HepG2 (cell line): ENCODE data around the gene IFNK. TPM values are rescaled to one million over a fixed set of nuclear protein-coding genes. Genes with fewer than 3 reads are reported as not detected.
A peak's percentile ranks its signal among the peaks of the same experiment; 100 is the strongest.

Experiments
- ATAC-seq: fragments of 200-7000 bp; cut with Tn5 transposase; 3 replicates; pipeline ENCODE4 v1.9.1; 2020; ENCODE audit warnings: mild to moderate bottlenecking, moderate library complexity
- BruUV-seq: library from RNA; stranded (reverse); fragments of 400-500 nt; replicated peaks from 2 replicates; lab custom pipeline; 2021; lab: Mats Ljungman, UMichigan
- CTCF ChIA-PET: fragments of 300-600 bp; formaldehyde crosslinking; extraction: SDS; loops from one replicate; lab custom pipeline; 2021; ENCODE audit warnings: low total read pairs, inconsistent platforms, low intra/inter-chr PET ratio; lab: Yijun Ruan, JAX
- POLR2A ChIA-PET: fragments of 350-600 bp; sonication (Branson Sonifier 250); formaldehyde crosslinking; loops from one replicate; lab custom pipeline; 2020; ENCODE audit warnings: antibody characterized with exemption, inconsistent platforms; lab: Yijun Ruan, JAX
- DNase-seq: peaks from one replicate; pipeline ENCODE4 v3.0.0-alpha.2; 2015; ENCODE audit warnings: low spot score
- FAIRE-seq: peaks from 3 replicates; lab custom pipeline; 2011; peaks lifted over from hg19 to GRCh38; lab: Jason Lieb, UNC
- H2AFZ ChIP-seq: one replicate; pipeline ENCODE4 v1.6.1; 2011; ENCODE audit warnings: low read length, inconsistent platforms
- H3K27ac ChIP-seq: fragments of 300-600 bp; 3 replicates; pipeline ENCODE4 v1.8.0; 2011; ENCODE audit warnings: mixed run types, mild to moderate bottlenecking, mixed read lengths, low read length, inconsistent platforms; ENCODE audit not compliant: insufficient read depth; ENCODE audit errors: extremely low read length
- H3K27me3 ChIP-seq, 2 experiments: fragments of 200-600 bp in 1 of 2; 2 replicates in 1 of 2; 3 replicates in 1 of 2; pipeline versions ENCODE4 v1.6.0 to v1.8.0; 2011; ENCODE audit warnings: low read length in 2 of 2, mild to moderate bottlenecking in 2 of 2, moderate library complexity in 2 of 2, inconsistent platforms in 1 of 2; ENCODE audit not compliant: insufficient read depth in 2 of 2, control insufficient read depth in 1 of 2
- H3K36me3 ChIP-seq, 2 experiments: fragments of 200-600 bp in 1 of 2; replicated peaks in 1 of 2; 2 replicates in 1 of 2; 3 replicates in 1 of 2; pipeline versions ENCODE4 v1.5.1 to v1.8.0; 2011; ENCODE audit warnings: low read length in 2 of 2, inconsistent platforms in 1 of 2; ENCODE audit not compliant: insufficient read depth in 2 of 2, control insufficient read depth in 1 of 2
- H3K4me1 ChIP-seq: 2 replicates; pipeline ENCODE4 v1.5.1; 2012; ENCODE audit warnings: low read length, inconsistent platforms; ENCODE audit not compliant: insufficient read depth
- H3K4me2 ChIP-seq: 2 replicates; pipeline ENCODE4 v1.6.0; 2011; ENCODE audit warnings: low read depth, low read length, inconsistent platforms
- H3K4me3 ChIP-seq, 3 experiments: fragments of 200-600 bp in 1 of 3; sonication (generic), shearing (Covaris generic) in 1 of 3; replicated peaks in 1 of 3; 2 replicates each; pipeline ENCODE4 v1.5.1; 2011 to 2016; ENCODE audit warnings: low read length in 3 of 3, inconsistent platforms in 2 of 3, low read depth in 2 of 3, mild to moderate bottlenecking in 2 of 3, control low read depth in 1 of 3, mixed read lengths in 1 of 3; ENCODE audit not compliant: insufficient read depth in 1 of 3
- H3K79me2 ChIP-seq: one replicate; pipeline ENCODE4 v1.6.1; 2011; ENCODE audit warnings: low read length, inconsistent platforms; ENCODE audit not compliant: insufficient read depth
- H3K9ac ChIP-seq: 2 replicates; pipeline ENCODE4 v1.6.0; 2011; ENCODE audit warnings: mild to moderate bottlenecking, low read depth, low read length, inconsistent platforms; ENCODE audit not compliant: insufficient read depth
- H3K9me3 ChIP-seq: 2 replicates; pipeline ENCODE4 v1.5.1; 2012; ENCODE audit warnings: mild to moderate bottlenecking, low read length
- H4K20me1 ChIP-seq: 2 replicates; pipeline ENCODE4 v1.6.0; 2011; ENCODE audit warnings: inconsistent platforms, mild to moderate bottlenecking, low read length, moderate library complexity; ENCODE audit not compliant: insufficient read depth
- ARID2 ChIP-seq: sonication (generic); formaldehyde crosslinking; IDR thresholded peaks from 2 replicates; pipeline ENCODE4 v1.8.1; 2022; ENCODE audit warnings: mild to moderate bottlenecking, missing genetic modification reagents, borderline replicate concordance
- ATF7-NPFF ChIP-seq: sonication (generic); formaldehyde crosslinking; IDR thresholded peaks from 2 replicates; pipeline ENCODE4 v1.8.1; 2023; ENCODE audit warnings: mild to moderate bottlenecking, low read depth, missing genetic modification reagents, moderate library complexity
- BCL6 ChIP-seq: IDR thresholded peaks from 2 replicates; pipeline ENCODE4 v1.6.1; 2016; ENCODE audit warnings: missing genetic modification reagents, missing compliant biosample characterization
- BHLHE40 ChIP-seq: IDR thresholded peaks from 2 replicates; pipeline ENCODE4 v1.6.1; 2011; ENCODE audit warnings: low read length, improper control_type of control experiment
- CENPT ChIP-seq: sonication (generic); formaldehyde crosslinking; IDR thresholded peaks from 2 replicates; pipeline ENCODE4 v1.8.0; 2022; ENCODE audit warnings: low read depth, mild to moderate bottlenecking, moderate library complexity, missing genetic modification reagents
- FOSL1 ChIP-seq: sonication (generic); formaldehyde crosslinking; IDR thresholded peaks from 2 replicates; pipeline ENCODE4 v1.9.0; 2021; ENCODE audit warnings: missing genetic modification reagents, borderline replicate concordance
- FOXP1 ChIP-seq, 2 experiments: fragments of 450-650 bp in 1 of 2; IDR thresholded peaks; 2 replicates each; pipeline ENCODE4 v1.6.1; 2017 to 2018; ENCODE audit warnings: antibody characterized with exemption in 1 of 2
- GATA4 ChIP-seq: sonication (generic); IDR thresholded peaks from 2 replicates; pipeline ENCODE4 v1.6.1; 2016; ENCODE audit warnings: antibody characterized with exemption, low read depth, borderline replicate concordance
- HMG20A ChIP-seq: IDR thresholded peaks from 2 replicates; pipeline ENCODE4 v1.6.1; 2016; ENCODE audit warnings: borderline replicate concordance
- HNRNPUL1 ChIP-seq: fragments of 200-400 bp; formaldehyde crosslinking; IDR thresholded peaks from 2 replicates; pipeline ENCODE4 v1.6.1; 2017; ENCODE audit warnings: low read depth, mild to moderate bottlenecking, low read length, moderate library complexity
- MBD4 ChIP-seq: IDR thresholded peaks from 2 replicates; pipeline ENCODE4 v1.6.1; 2012; ENCODE audit warnings: low read length, inconsistent platforms, borderline replicate concordance
- NFYB ChIP-seq: sonication (generic); formaldehyde crosslinking; IDR thresholded peaks from 2 replicates; pipeline ENCODE4 v1.4.0; 2020; ENCODE audit warnings: missing genetic modification reagents
- RARA ChIP-seq: IDR thresholded peaks from 2 replicates; pipeline ENCODE4 v1.6.1; 2016; ENCODE audit warnings: missing genetic modification reagents, missing compliant biosample characterization
- SOX13 ChIP-seq, 3 experiments: fragments of 450-650 bp in 1 of 3; sonication (generic) in 1 of 3; formaldehyde crosslinking in 1 of 3; IDR thresholded peaks in 2 of 3; conservative IDR thresholded peaks in 1 of 3; 2 replicates each; pipeline versions ENCODE4 v1.5.0 to v1.6.1; 2016 to 2020; ENCODE audit warnings: antibody characterized with exemption in 1 of 3, mild to moderate bottlenecking in 1 of 3, missing compliant biosample characterization in 1 of 3, missing genetic modification reagents in 1 of 3, moderate library complexity in 1 of 3
- SOX5 ChIP-seq: IDR thresholded peaks from 2 replicates; pipeline ENCODE4 v1.6.1; 2016; ENCODE audit warnings: borderline replicate concordance
- SP2 ChIP-seq: sonication (generic); formaldehyde crosslinking; IDR thresholded peaks from 2 replicates; pipeline ENCODE4 v1.5.1; 2020; ENCODE audit warnings: mild to moderate bottlenecking, missing genetic modification reagents
- SRF ChIP-seq: IDR thresholded peaks from 2 replicates; pipeline ENCODE4 v1.6.1; 2011; ENCODE audit warnings: mild to moderate bottlenecking, low read depth, low read length, moderate library complexity
- ZBTB1 ChIP-seq: sonication (generic); formaldehyde crosslinking; IDR thresholded peaks from 2 replicates; pipeline ENCODE4 v1.4.0; 2020; ENCODE audit warnings: missing genetic modification reagents, borderline replicate concordance
- ZBTB20 ChIP-seq: sonication (generic); formaldehyde crosslinking; IDR thresholded peaks from 2 replicates; pipeline ENCODE4 v1.8.1; 2023; ENCODE audit warnings: missing genetic modification reagents, low read depth, mild to moderate bottlenecking, borderline replicate concordance
- ZBTB4 ChIP-seq: sonication (generic); formaldehyde crosslinking; IDR thresholded peaks from 2 replicates; pipeline ENCODE4 v1.4.0; 2020; ENCODE audit warnings: missing genetic modification reagents, mild to moderate bottlenecking, borderline replicate concordance
- ZNF276 ChIP-seq: sonication (generic); formaldehyde crosslinking; IDR thresholded peaks from 2 replicates; pipeline ENCODE4 v1.4.0; 2020; ENCODE audit warnings: mild to moderate bottlenecking, low read depth, missing genetic modification reagents
- ZSCAN20 ChIP-seq: sonication (generic); formaldehyde crosslinking; IDR thresholded peaks from 2 replicates; pipeline ENCODE4 v1.4.0; 2020; ENCODE audit warnings: missing genetic modification reagents, mild to moderate bottlenecking, borderline replicate concordance
- WGBS: methylation state at CpG from one replicate; pipeline ENCODE4 v1.1.6; 2017; ENCODE audit warnings: low lambda C conversion rate; 5-methylcytosine and 5-hydroxymethylcytosine counted together
- in situ Hi-C: cut with HindIII; loops from 2 replicates; pipeline ENCODE4 v1.10.0; 2017; ENCODE audit warnings: low pct_unique_long_range_greater_than_20kb; ENCODE audit not compliant: extremely low pct_ligation_motif_present
- intact Hi-C: fragments of 100-400 bp; cut with micrococcal nuclease; formaldehyde crosslinking; loops from one replicate; pipeline ENCODE4 v1.10.0; 2022; ENCODE audit not compliant: unreplicated experiment
- polyA plus RNA-seq, 8 experiments: library from polyadenylated mRNA; depleted of rRNA in 3 of 8; stranded (reverse) in 7 of 8; unstranded in 1 of 8; fragments of >200 nt; fragmentation: Illumina TruSeq in 4 of 8; extraction: Trizol in 4 of 8; gene quantifications; 2 replicates each; pipeline versions ENCODE4 v1.2.1 to v1.2.3, GENCODE V29; 2011 to 2016; ENCODE audit warnings: low read depth in 4 of 8, missing spikeins in 1 of 8, mixed read lengths in 1 of 8; ENCODE audit not compliant: insufficient read depth in 1 of 8
- total RNA-seq, 5 experiments: library from RNA; depleted of rRNA; stranded (reverse); fragments of >200 nt; fragmentation: Illumina TruSeq; extraction: Trizol; gene quantifications; 2 replicates each; pipeline ENCODE4 v1.2.3, GENCODE V29; 2016; ENCODE audit warnings: low read depth in 1 of 5

Gene IFNK
- total and polyA plus RNA-seq, 2 of the 13 experiments (the other 11 are each of a cell fraction or from before 2014, with no cell fraction given): not detected

- POLR2A ChIA-PET: no interaction called here
- BruUV-seq: no TSS peak
- Histone ChIP-seq H3K4me3 (no peak overlapping the region), H3K27me3 (no peaks in the 10 kb centered on the region; a peak in 1 of 5 replicates), H3K4me1 (peaks cover 75% of the 10 kb centered on the region), H3K9me3 (no peaks in the 10 kb centered on the region), H3K36me3 (no peaks in the 10 kb centered on the region), H3K79me2 (no peaks in the 10 kb centered on the region), H4K20me1 (no peaks in the 10 kb centered on the region), H3K9ac (no peak overlapping the region), H3K27ac (no peak overlapping the region), H3K4me2 (no peak overlapping the region), H2AFZ (no peak overlapping the region)
- in situ Hi-C loops: no loop called here
- 4% methylated on average over 2 of the region's 2 CpGs for WGBS
- DNase-seq (peak; percentile 86), FAIRE-seq (no peak), ATAC-seq (peak; percentile 28)
- CTCF ChIA-PET: no interaction called here
- intact Hi-C loops: loop anchor here (1.0 kb wide), 1 partner anchor 133 kb away; no protein-coding TSS in a partner anchor
- TF ChIP-seq GATA4: no peak
- TF ChIP-seq BCL6: peak; percentile 66
- peak; percentile 57; the same call in 1 of the 2 replicates for TF ChIP-seq FOSL1 (CRISPR knock-in tag)
- TF ChIP-seq ZNF276 (CRISPR knock-in tag): no peak
- no peak for TF ChIP-seq CENPT
- TF ChIP-seq SOX13 (IDR thresholded peaks at IDR 0.05): no peak
- peak in 1 of 2 experiments; percentile 48; a peak in 1 of 4 replicates for TF ChIP-seq SOX13 (CRISPR knock-in tag; conservative IDR thresholded peaks at IDR 0.05 in 1 of 2, IDR thresholded peaks at IDR 0.05 in 1 of 2)
- no peak for TF ChIP-seq MBD4
- no peak for TF ChIP-seq ZSCAN20 (CRISPR knock-in tag)
- no peak for TF ChIP-seq HNRNPUL1
- TF ChIP-seq NFYB (CRISPR knock-in tag): no peak
- TF ChIP-seq SOX5: peak; percentile 35; the same call in 1 of the 2 replicates
- TF ChIP-seq ARID2 (CRISPR knock-in tag): no peak
- no peak for TF ChIP-seq FOXP1 (IDR thresholded peaks at IDR 0.05)
- peak; percentile 43 for TF ChIP-seq FOXP1 (CRISPR knock-in tag; IDR thresholded peaks at IDR 0.05)
- TF ChIP-seq ATF7-NPFF (CRISPR knock-in tag): no peak
- TF ChIP-seq BHLHE40: no peak
- TF ChIP-seq SP2 (CRISPR knock-in tag): no peak
- TF ChIP-seq RARA (CRISPR knock-in tag): peak; percentile 32
- peak; percentile 94 for TF ChIP-seq ZBTB20
- no peak for TF ChIP-seq ZBTB4 (CRISPR knock-in tag)
- TF ChIP-seq SRF: no peak
- TF ChIP-seq HMG20A (CRISPR knock-in tag): peak; percentile 33; the same call in 1 of the 2 replicates
- no peak for TF ChIP-seq ZBTB1 (CRISPR knock-in tag)
Observed at GRCh38 chr9:27569406-27569805, 45.3 kb downstream of the IFNK start.
